ENCODE data around the gene TBC1D4. TPM values are rescaled to one million over a fixed set of nuclear protein-coding genes. Genes with fewer than 3 reads are reported as not detected.

Gene TBC1D4
- total RNA-seq, 1 experiment from 2014 or later: 5.5 TPM

- H3K36me3 ChIP-seq (ENCODE audit: control insufficient read depth, insufficient read depth, low read length): no peaks in the 10 kb centered on the region
- no peak overlapping the region for H3K4me3 ChIP-seq (ENCODE audit: low read depth in 2 of 2, low read length in 2 of 2)
- CTCF ChIA-PET: no interaction called here
- POLR2A ChIA-PET: no interaction called here
- DNase-seq (ENCODE audit: low read depth, low spot score): no peak
- TF ChIP-seq SIN3A (IDR thresholded peaks at IDR 0.05; ENCODE audit: borderline replicate concordance, insufficient read depth, low read depth, low read length) (no peak), CTCF (IDR thresholded peaks at IDR 0.05) (no peak), REST (IDR thresholded peaks at IDR 0.05; ENCODE audit: insufficient read depth in 1 of 2, low read depth in 2 of 2, low read length in 1 of 2) (no peak)
- no peaks in the 10 kb centered on the region for H3K4me1 ChIP-seq (ENCODE audit: control insufficient read depth, insufficient read depth, low read length)
- ATAC-seq: no peak
- H3K27ac ChIP-seq (ENCODE audit: low read length): no peak overlapping the region
- no TSS peak for BruUV-seq (replicated peaks)
- H3K27me3 ChIP-seq (ENCODE audit: control insufficient read depth, insufficient read depth, low read length): no peaks in the 10 kb centered on the region
- H3K9me3 ChIP-seq (ENCODE audit: control insufficient read depth, insufficient read depth, low read depth, low read length): no peaks in the 10 kb centered on the region
- intact Hi-C loops (cut with micrococcal nuclease; ENCODE audit: unreplicated experiment) (no loop called here), in situ Hi-C loops (cut with HindIII; ENCODE audit: low pct_unique_long_range_greater_than_20kb, low sequenced_read_pairs) (no loop called here)
These were observed 113.8 kb downstream of the TBC1D4 start for GRCh38 chr13:75368167-75368566.

- DNase-seq (ENCODE audit: low read depth, low spot score) (no peak), ATAC-seq (no peak)
- intact Hi-C loops (cut with micrococcal nuclease; ENCODE audit: unreplicated experiment): no loop called here
- no peaks in the 10 kb centered on the region for H3K36me3 ChIP-seq (ENCODE audit: control insufficient read depth, insufficient read depth, low read length)
- TF ChIP-seq REST (IDR thresholded peaks at IDR 0.05; ENCODE audit: insufficient read depth in 1 of 2, low read depth in 2 of 2, low read length in 1 of 2) (no peak), TCF7L2 (IDR thresholded peaks at IDR 0.05; ENCODE audit: low read depth, low read length) (no peak)
- H3K9me3 ChIP-seq (ENCODE audit: control insufficient read depth, insufficient read depth, low read depth, low read length): no peaks in the 10 kb centered on the region
- no peak overlapping the region for H3K4me3 ChIP-seq (ENCODE audit: low read depth in 2 of 2, low read length in 2 of 2)
- CTCF ChIA-PET: no interaction called here
- POLR2A ChIA-PET: no interaction called here
- in situ Hi-C loops (cut with HindIII; ENCODE audit: low pct_unique_long_range_greater_than_20kb, low sequenced_read_pairs): no loop called here
- no peak overlapping the region for H3K27ac ChIP-seq (ENCODE audit: low read length)
- H3K4me1 ChIP-seq (ENCODE audit: control insufficient read depth, insufficient read depth, low read length): no peaks in the 10 kb centered on the region
- H3K27me3 ChIP-seq (ENCODE audit: control insufficient read depth, insufficient read depth, low read length): no peaks in the 10 kb centered on the region
- BruUV-seq (replicated peaks): no TSS peak
These were observed 115.3 kb downstream of the TBC1D4 start for GRCh38 chr13:75366380-75367280.

All from Panc1 (cell line).